ENCODE measurements around the gene SCN4B.

- no peak for TF ChIP-seq CTCF (optimal IDR thresholded peaks at IDR 0.05 in 1 of 3, IDR thresholded peaks at IDR 0.05 in 1 of 3, conservative IDR thresholded peaks at IDR 0.05 in 1 of 3; ENCODE audit: extremely low read depth in 1 of 3, insufficient read depth in 2 of 3, low read length in 3 of 3)
- no peak for TF ChIP-seq EZH2 (IDR thresholded peaks at IDR 0.05; ENCODE audit: low read length)
Observed at GRCh38 chr11:118128721-118129470, 23.7 kb downstream of the SCN4B start.
